GM12878 (cell line): ENCODE data around the gene ANTXR1. TPM values are rescaled to one million over a fixed set of nuclear protein-coding genes. Genes with fewer than 3 reads are reported as not detected.

Experiments used
- ATAC-seq: fragments of 200-7000 bp; cut with Tn5 transposase; 3 replicates; pipeline ENCODE4 v1.9.1; 2020; ENCODE audit warnings: mild to moderate bottlenecking, moderate library complexity
- BruUV-seq: library from RNA; stranded (reverse); fragments of 400-500 nt; replicated peaks from 2 replicates; lab custom pipeline; 2021; lab: Mats Ljungman, UMichigan
- CTCF ChIA-PET: fragments of 300-600 bp; sonication (Branson Sonifier 250); formaldehyde crosslinking; extraction: SDS; loops from one replicate; lab custom pipeline; 2021; ENCODE audit warnings: inconsistent platforms; lab: Yijun Ruan, JAX
- POLR2A ChIA-PET: fragments of 350-600 bp; formaldehyde crosslinking; extraction: SDS; loops from one replicate; lab custom pipeline; 2021; ENCODE audit warnings: inconsistent platforms; lab: Charles Lee
- RAD21 ChIA-PET: fragments of 300-600 bp; sonication (Branson Sonifier 250); formaldehyde crosslinking; loops from one replicate; lab custom pipeline; 2023; ENCODE audit warnings: antibody characterized with exemption; ENCODE audit not compliant: unreplicated experiment; lab: Charles Lee
- SMC1A ChIA-PET: fragments of 300-600 bp; sonication (Branson Sonifier 250); formaldehyde crosslinking; loops from one replicate; lab custom pipeline; 2023; ENCODE audit not compliant: unreplicated experiment, uncharacterized antibody; lab: Charles Lee
- DNase-seq: peaks from one replicate; pipeline ENCODE4 v3.0.0-alpha.2; 2011; ENCODE audit warnings: low read depth, low spot score
- FAIRE-seq: peaks from 3 replicates; lab custom pipeline; 2011; peaks lifted over from hg19 to GRCh38; lab: Jason Lieb, UNC
- H2AFZ ChIP-seq: 2 replicates; pipeline ENCODE4 v1.6.0; 2011; ENCODE audit warnings: low read depth, low read length, control low read depth; ENCODE audit not compliant: control insufficient read depth
- H3K27ac ChIP-seq: 2 replicates; pipeline ENCODE4 v1.5.1; 2011; ENCODE audit warnings: control low read depth; ENCODE audit not compliant: control insufficient read depth, insufficient read depth
- H3K27me3 ChIP-seq, 2 experiments: replicated peaks in 1 of 2; 2 replicates each; pipeline versions ENCODE4 v1.6.0 to v1.6.1; 2011; ENCODE audit warnings: low read length in 1 of 2; ENCODE audit not compliant: control insufficient read depth in 2 of 2, insufficient read depth in 2 of 2
- H3K36me3 ChIP-seq, 2 experiments: 2 replicates each; pipeline ENCODE4 v1.5.1; 2011; ENCODE audit warnings: low read length in 1 of 2; ENCODE audit not compliant: control insufficient read depth in 2 of 2, insufficient read depth in 2 of 2
- H3K4me1 ChIP-seq: 2 replicates; pipeline ENCODE4 v1.6.1; 2011; ENCODE audit warnings: mild to moderate bottlenecking, low read length, moderate library complexity, mixed read lengths; ENCODE audit not compliant: control insufficient read depth, insufficient read depth
- H3K4me2 ChIP-seq: 2 replicates; pipeline ENCODE4 v1.6.0; 2011; ENCODE audit warnings: control low read depth; ENCODE audit not compliant: control insufficient read depth, insufficient read depth
- H3K4me3 ChIP-seq: fragments of 200-600 bp; sonication (generic); 2 replicates; pipeline ENCODE4 v1.5.1; 2016
- H3K79me2 ChIP-seq: 2 replicates; pipeline ENCODE4 v1.6.0; 2011; ENCODE audit warnings: low read length; ENCODE audit not compliant: control insufficient read depth, insufficient read depth
- H3K9ac ChIP-seq: 2 replicates; pipeline ENCODE4 v1.8.0; 2011; ENCODE audit warnings: low read length, control low read depth, mixed read lengths; ENCODE audit not compliant: control insufficient read depth, insufficient read depth
- H3K9me3 ChIP-seq: replicated peaks from 3 replicates; pipeline ENCODE4 v1.5.1; 2011; ENCODE audit warnings: mild to moderate bottlenecking, low read length; ENCODE audit not compliant: control insufficient read depth, insufficient read depth
- H4K20me1 ChIP-seq: 2 replicates; pipeline ENCODE4 v1.6.0; 2011; ENCODE audit not compliant: control insufficient read depth, insufficient read depth
- CBX3 ChIP-seq: fragments of 200-600 bp; sonication (generic); IDR thresholded peaks from 2 replicates; pipeline ENCODE4 v1.6.1; 2016; ENCODE audit warnings: low read depth, borderline replicate concordance
- CREM ChIP-seq: IDR thresholded peaks from 2 replicates; pipeline ENCODE4 v1.6.1; 2014; ENCODE audit warnings: antibody characterized with exemption, low read depth
- E2F4 ChIP-seq: IDR thresholded peaks from 2 replicates; pipeline ENCODE4 v1.6.1; 2012; ENCODE audit warnings: low read depth, low read length, improper control_type of control experiment
- ETV6 ChIP-seq, 2 experiments: fragments of 450-650 bp in 1 of 2; IDR thresholded peaks in 1 of 2; conservative IDR thresholded peaks in 1 of 2; 2 replicates each; pipeline ENCODE4 v1.6.1; 2014; ENCODE audit warnings: antibody characterized with exemption in 1 of 2, borderline replicate concordance in 1 of 2, low read depth in 1 of 2, mild to moderate bottlenecking in 1 of 2, moderate library complexity in 1 of 2
- FOS ChIP-seq: IDR thresholded peaks from 3 replicates; pipeline ENCODE4 v1.6.1; 2011; ENCODE audit warnings: borderline replicate concordance; ENCODE audit not compliant: insufficient read length; ENCODE audit errors: extremely low read depth
- KLF5 ChIP-seq: fragments of 450-650 bp; IDR thresholded peaks from 2 replicates; pipeline ENCODE4 v1.6.1; 2014; ENCODE audit warnings: mild to moderate bottlenecking; ENCODE audit not compliant: partially characterized antibody
- MYB ChIP-seq: fragments of 150-350 bp; IDR thresholded peaks from 2 replicates; pipeline ENCODE4 v1.6.1; 2014; ENCODE audit warnings: mild to moderate bottlenecking, low read depth, low read length, borderline replicate concordance
- NFYB ChIP-seq: IDR thresholded peaks from 2 replicates; pipeline ENCODE4 v1.6.1; 2011; ENCODE audit warnings: low read depth, mild to moderate bottlenecking, low read length, improper control_type of control experiment, moderate library complexity; ENCODE audit not compliant: insufficient read depth
- NR2C1 ChIP-seq: fragments of 450-650 bp; IDR thresholded peaks from 2 replicates; pipeline ENCODE4 v1.6.1; 2017; ENCODE audit warnings: antibody characterized with exemption, mild to moderate bottlenecking, moderate library complexity
- NRF1 ChIP-seq: conservative IDR thresholded peaks from 2 replicates; pipeline ENCODE4 v1.6.1; 2011; ENCODE audit warnings: mild to moderate bottlenecking, low read depth, low read length, improper control_type of control experiment
- RFX5 ChIP-seq: IDR thresholded peaks from 2 replicates; pipeline ENCODE4 v1.6.1; 2011; ENCODE audit warnings: low read depth, low read length, improper control_type of control experiment
- SMAD5 ChIP-seq: IDR thresholded peaks from 2 replicates; pipeline ENCODE4 v1.6.1; 2016; ENCODE audit warnings: antibody characterized with exemption, low read depth
- STAT3 ChIP-seq: IDR thresholded peaks from 2 replicates; pipeline ENCODE4 v1.6.1; 2011; ENCODE audit warnings: low read depth, low read length, improper control_type of control experiment
- ZNF384 ChIP-seq: IDR thresholded peaks from 2 replicates; pipeline ENCODE4 v1.6.1; 2012; ENCODE audit warnings: low read depth, mild to moderate bottlenecking, low read length, improper control_type of control experiment, borderline replicate concordance
- ZSCAN29 ChIP-seq: fragments of 450-650 bp; IDR thresholded peaks from 2 replicates; pipeline ENCODE4 v1.6.1; 2017; ENCODE audit warnings: mild to moderate bottlenecking, moderate library complexity
- ZZZ3 ChIP-seq: IDR thresholded peaks from 2 replicates; pipeline ENCODE4 v1.6.1; 2011; ENCODE audit warnings: low read depth; ENCODE audit not compliant: control insufficient read depth, insufficient read length
- WGBS: methylation state at CpG from one replicate; pipeline ENCODE4 v1.1.6; 2016; ENCODE audit warnings: low lambda C conversion rate; ENCODE audit not compliant: insufficient replicate concordance, insufficient coverage; ENCODE audit errors: missing lambda C conversion rate; 5-methylcytosine and 5-hydroxymethylcytosine counted together
- in situ Hi-C: fragments of 300-500 bp; cut with MboI; formaldehyde crosslinking; loops from 9 replicates; pipeline ENCODE4 v1.14.3; 2018; ENCODE audit warnings: mixed read lengths
- intact Hi-C: fragments of 100-400 bp; cut with micrococcal nuclease; formaldehyde crosslinking; loops from one replicate; pipeline ENCODE4 v1.14.2; 2022; ENCODE audit not compliant: unreplicated experiment
- polyA plus RNA-seq, 11 experiments: library from polyadenylated mRNA; depleted of rRNA in 4 of 11; unstranded in 6 of 11; stranded (reverse) in 5 of 11; fragments of >200 nt; fragmentation: Nextera tagmentation in 4 of 11; fragmentation: Illumina TruSeq in 1 of 11; extraction: Ambion mirVana in 4 of 11; extraction: Trizol in 1 of 11; gene quantifications; 1 replicate in 1 of 11; 2 replicates in 10 of 11; pipeline versions ENCODE4 v1.2.1 to v1.2.3, GENCODE V29; 2011 to 2016; ENCODE audit warnings: inconsistent platforms in 2 of 11, missing spikeins in 2 of 11, low read depth in 1 of 11
- total RNA-seq, 4 experiments: library from RNA; depleted of rRNA in 3 of 4; stranded (reverse); fragments of >200 nt in 3 of 4; fragmentation: Illumina TruSeq in 1 of 4; extraction: Trizol in 1 of 4; gene quantifications; 2 replicates each; pipeline versions ENCODE4 v1.2.1 to v1.2.3, GENCODE V29; 2013 to 2021

The ANTXR1 gene
- total and polyA plus RNA-seq, 10 of the 15 experiments (the other 5 are each of a cell fraction or from before 2014, with no cell fraction given) = 0.09 to 0.26 TPM; not detected in 8

DNA sequence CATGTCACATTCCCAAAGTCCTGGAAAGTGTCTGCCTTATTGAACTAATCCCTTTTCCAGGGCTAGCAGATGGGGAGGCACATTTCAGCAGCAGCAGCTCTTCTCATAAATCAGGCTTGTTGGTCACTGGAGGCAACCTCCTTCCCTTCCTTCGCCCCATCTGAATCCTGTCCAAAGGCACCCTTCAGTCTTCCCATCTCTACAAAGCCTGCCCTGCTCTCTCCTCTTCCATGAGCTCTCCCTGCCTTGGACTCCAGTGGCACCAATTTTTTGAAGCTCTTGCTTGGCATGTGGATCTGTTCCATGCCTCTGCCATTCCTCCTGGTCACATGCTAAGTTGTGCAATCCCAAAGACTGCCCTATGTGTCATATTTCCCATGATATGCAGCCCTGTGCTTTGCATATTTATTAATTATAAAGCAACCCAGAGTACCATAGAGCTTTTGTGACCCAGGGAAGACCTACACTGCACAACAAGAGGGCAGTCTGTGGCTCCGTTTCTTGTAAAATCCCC lies 70.3 kb downstream of the ANTXR1 start:
- Histone ChIP-seq H3K79me2 (no peaks in the 10 kb centered on the region), H3K4me2 (no peak overlapping the region), H3K27ac (no peak overlapping the region), H3K27me3 (peaks cover 2 to 7% of the 10 kb centered on the region in 2 experiments; a peak in 3 of 4 replicates), H3K4me1 (no peaks in the 10 kb centered on the region; the same call in 1 of the 2 replicates), H3K9ac (no peak overlapping the region), H3K36me3 (no peaks in the 10 kb centered on the region), H3K4me3 (no peak overlapping the region), H3K9me3 (no peaks in the 10 kb centered on the region), H2AFZ (no peak overlapping the region), H4K20me1 (no peaks in the 10 kb centered on the region)
- no TSS peak for BruUV-seq
- DNase-seq (no peak), FAIRE-seq (no peak), ATAC-seq (no peak)
- WGBS = 27% methylated on average over 2 of the region's 2 CpGs
- ChIA-PET SMC1A (no interaction called here), POLR2A (no interaction called here), RAD21 (no interaction called here), CTCF (no interaction called here)
- in situ Hi-C loops (no loop called here), intact Hi-C loops (no loop called here)
- TF ChIP-seq CREM = no peak
- no peak for TF ChIP-seq ZNF384
- TF ChIP-seq RFX5 = no peak
- TF ChIP-seq NR2C1 = no peak
- TF ChIP-seq E2F4 = no peak
- TF ChIP-seq ETV6 (conservative IDR thresholded peaks at IDR 0.05 in 1 of 2, IDR thresholded peaks at IDR 0.05 in 1 of 2; ENCODE audit: borderline replicate concordance in 1 of 2, low read depth in 1 of 2) = no peak
- no peak for TF ChIP-seq CBX3
- TF ChIP-seq STAT3 = no peak
- TF ChIP-seq SMAD5 = no peak
- no peak for TF ChIP-seq NFYB
- TF ChIP-seq ZZZ3 = no peak
- no peak for TF ChIP-seq KLF5
- TF ChIP-seq ZSCAN29 = no peak
- no peak for TF ChIP-seq FOS
- no peak for TF ChIP-seq NRF1
- no peak for TF ChIP-seq MYB
